HG03095 (cell line): ENCODE measurements around the gene MTFR2.

Source experiments
- ATAC-seq: cut with Tn5 transposase; IDR thresholded peaks from one replicate; pipeline ENCODE4 v1.9.1; 2021; ENCODE audit warnings: moderate library complexity; ENCODE audit not compliant: unreplicated experiment

The MTFR2 gene

GRCh38 chr6:136189104-136189503, 61.0 kb downstream of the MTFR2 start:
- no peak for ATAC-seq

- no peak for ATAC-seq
These were observed 61.6 kb downstream of the MTFR2 start for GRCh38 chr6:136188486-136188885.

- ATAC-seq, result no peak
These were observed 63.7 kb downstream of the MTFR2 start for GRCh38 chr6:136186363-136186762.

- no peak for ATAC-seq
These were observed 65.4 kb downstream of the MTFR2 start for GRCh38 chr6:136184738-136185137.

- no peak for ATAC-seq
These were observed 68.2 kb downstream of the MTFR2 start for GRCh38 chr6:136181861-136182260.

- no peak for ATAC-seq
These were observed 68.6 kb downstream of the MTFR2 start for GRCh38 chr6:136181512-136181833.
